Measurements from ENCODE around the gene STKLD1. TPM values are rescaled to one million over a fixed set of nuclear protein-coding genes. Genes with fewer than 3 reads are reported as not detected.
"Not testable (repeated sequence)": the region's sequence is repeated elsewhere in the genome, so short reads cannot be mapped to it uniquely, and the experiment has no call there.

Gene STKLD1
- polyA plus RNA-seq (2012; ENCODE audit: insufficient read depth, insufficient read length): 1.3 TPM

GRCh38 chr9:133375724-133376654 is at the start of gene STKLD1, which contains the start of gene SURF4:
STKLD1 (plus strand) TSS chr9:133376366; CDS start chr9:133376474, 108 bp downstream.
SURF4 (minus strand) TSS chr9:133376060; CDS start chr9:133375969, 91 bp downstream.
- H3K4me3 ChIP-seq (ENCODE audit: low read length): peak within 1 kb of the TSS; percentile 77
- DNase-seq (ENCODE audit: low read depth, low spot score): peak; percentile 89

GRCh38 chr9:133327021-133327420 is 49.1 kb upstream of the STKLD1 start:
- DNase-seq (ENCODE audit: low read depth, low spot score); H3K4me3 ChIP-seq (ENCODE audit: low read length): not testable (repeated sequence)

- no peak overlapping the region for H3K4me3 ChIP-seq (ENCODE audit: low read length)
- DNase-seq (ENCODE audit: low read depth, low spot score): no peak
These were observed 48.2 kb upstream of the STKLD1 start for GRCh38 chr9:133327834-133328484.

GRCh38 chr9:133329306-133330156 is 46.6 kb upstream of the STKLD1 start:
- not testable (repeated sequence) for DNase-seq (ENCODE audit: low read depth, low spot score); H3K4me3 ChIP-seq (ENCODE audit: low read length)

- no peak for DNase-seq (ENCODE audit: low read depth, low spot score)
- no peak overlapping the region for H3K4me3 ChIP-seq (ENCODE audit: low read length)
These were observed 44.9 kb upstream of the STKLD1 start for GRCh38 chr9:133331221-133331620.

- no peak for DNase-seq (ENCODE audit: low read depth, low spot score)
These were observed 44.4 kb upstream of the STKLD1 start for GRCh38 chr9:133331641-133332380.

GRCh38 chr9:133332381-133332730 is 43.8 kb upstream of the STKLD1 start:
- DNase-seq (ENCODE audit: low read depth, low spot score): no peak
- no peak overlapping the region for H3K4me3 ChIP-seq (ENCODE audit: low read length)

More at GRCh38 chr9:133331641-133332380, 44.4 kb upstream of the STKLD1 start:
- H3K4me3 ChIP-seq (ENCODE audit: low read length): no peak overlapping the region

- no peak overlapping the region for H3K4me3 ChIP-seq (ENCODE audit: low read length)
- DNase-seq (ENCODE audit: low read depth, low spot score): no peak
These were observed 43.2 kb upstream of the STKLD1 start for GRCh38 chr9:133333011-133333410.

- H3K4me3 ChIP-seq (ENCODE audit: low read length): no peak overlapping the region
- no peak for DNase-seq (ENCODE audit: low read depth, low spot score)
These were observed 42.6 kb upstream of the STKLD1 start for GRCh38 chr9:133333566-133333965.

GRCh38 chr9:133334161-133334560 is 42.0 kb upstream of the STKLD1 start:
- DNase-seq (ENCODE audit: low read depth, low spot score): no peak
- peak overlapping the region; percentile 97 for H3K4me3 ChIP-seq (ENCODE audit: low read length)

- peak overlapping the region; percentile 97 for H3K4me3 ChIP-seq (ENCODE audit: low read length)
- DNase-seq (ENCODE audit: low read depth, low spot score): not testable (repeated sequence)
These were observed 41.3 kb upstream of the STKLD1 start for GRCh38 chr9:133334888-133335287.

GRCh38 chr9:133335924-133336811 is 40.0 kb upstream of the STKLD1 start, which contains the start of gene SURF6:
SURF6 (minus strand) TSS chr9:133336188; CDS start chr9:133336132, 56 bp downstream.
- DNase-seq (ENCODE audit: low read depth, low spot score): peak; percentile 91
- H3K4me3 ChIP-seq (ENCODE audit: low read length): peak within 1 kb of the TSS; percentile 97

GRCh38 chr9:133339641-133340040 is 36.5 kb upstream of the STKLD1 start:
- no peak for DNase-seq (ENCODE audit: low read depth, low spot score)
- H3K4me3 ChIP-seq (ENCODE audit: low read length): no peak overlapping the region

GRCh38 chr9:133340256-133340655 is 35.9 kb upstream of the STKLD1 start:
- no peak for DNase-seq (ENCODE audit: low read depth, low spot score)

GRCh38 chr9:133340916-133341315 is 35.2 kb upstream of the STKLD1 start:
- no peak for DNase-seq (ENCODE audit: low read depth, low spot score)
- H3K4me3 ChIP-seq (ENCODE audit: low read length): no peak overlapping the region

More at GRCh38 chr9:133340256-133340655, 35.9 kb upstream of the STKLD1 start:
- H3K4me3 ChIP-seq (ENCODE audit: low read length): no peak overlapping the region

GRCh38 chr9:133341369-133342068 is 34.6 kb upstream of the STKLD1 start:
- no peak for DNase-seq (ENCODE audit: low read depth, low spot score)

GRCh38 chr9:133342069-133342406 is 34.1 kb upstream of the STKLD1 start:
- H3K4me3 ChIP-seq (ENCODE audit: low read length): no peak overlapping the region
- no peak for DNase-seq (ENCODE audit: low read depth, low spot score)

More at GRCh38 chr9:133341369-133342068, 34.6 kb upstream of the STKLD1 start:
- H3K4me3 ChIP-seq (ENCODE audit: low read length): no peak overlapping the region
